ENCODE measurements around the gene C12orf43. TPM values are rescaled to one million over a fixed set of nuclear protein-coding genes. Genes with fewer than 3 reads are reported as not detected.

C12orf43 gene
- total RNA-seq, 1 experiment from 2014 or later: 14.8 TPM

- CTCF ChIA-PET: no interaction called here
- intact Hi-C loops (cut with micrococcal nuclease; ENCODE audit: unreplicated experiment): loop anchor here (10.0 kb wide), 1 partner anchor 621 kb away; no protein-coding TSS in a partner anchor
- POLR2A ChIA-PET (ENCODE audit: unreplicated experiment): no interaction called here
These were observed 47.8 kb upstream of the C12orf43 start for GRCh38 chr12:121064116-121064515.

GRCh38 chr12:121062391-121063045 is 46.2 kb upstream of the C12orf43 start:
- H3K9me2 ChIP-seq (ENCODE audit: insufficient read depth): no peaks in the 10 kb centered on the region
- ChIA-PET CTCF (no interaction called here), POLR2A (ENCODE audit: unreplicated experiment) (no interaction called here)
- intact Hi-C loops (cut with micrococcal nuclease; ENCODE audit: unreplicated experiment): loop anchor here (10.0 kb wide), 1 partner anchor 622 kb away; no protein-coding TSS in a partner anchor
- no peak overlapping the region for H3K27ac ChIP-seq
- no peaks in the 10 kb centered on the region for H4K20me1 ChIP-seq (ENCODE audit: insufficient read depth)
- no peaks in the 10 kb centered on the region for H3K36me3 ChIP-seq (ENCODE audit: low read depth)
- TF ChIP-seq EZH2 (IDR thresholded peaks at IDR 0.05; ENCODE audit: low read depth) (no peak), CTCF (conservative IDR thresholded peaks at IDR 0.05) (no peak)
- no peak overlapping the region for H2AFZ ChIP-seq
- H3K9me3 ChIP-seq (ENCODE audit: insufficient read depth, low read depth): no peaks in the 10 kb centered on the region
- H3K4me1 ChIP-seq (replicated peaks; ENCODE audit: insufficient read depth): 0 out of 2 replicates have a peak, but pooled peaks cover 3% of the 10 kb centered on the region
- no peaks in the 10 kb centered on the region for H3K79me2 ChIP-seq (ENCODE audit: low read depth)
- BruUV-seq (replicated peaks): no TSS peak
- DNase-seq: no peak
- H3F3A ChIP-seq (ENCODE audit: insufficient read depth, low read depth): no peaks in the 10 kb centered on the region; the same call in 1 of the 2 replicates
- no peaks in the 10 kb centered on the region for H3K27me3 ChIP-seq (ENCODE audit: insufficient read depth, low read depth)
- H3K4me3 ChIP-seq: no peak overlapping the region
- no peak overlapping the region for H3K4me2 ChIP-seq

More at GRCh38 chr12:121064116-121064515, 47.8 kb upstream of the C12orf43 start:
- H3K36me3 ChIP-seq (ENCODE audit: low read depth): no peaks in the 10 kb centered on the region
- no peak overlapping the region for H3K27ac ChIP-seq
- DNase-seq: no peak
- no peaks in the 10 kb centered on the region for H3K9me3 ChIP-seq (ENCODE audit: insufficient read depth, low read depth)
- no peaks in the 10 kb centered on the region; the same call in 1 of the 2 replicates for H3F3A ChIP-seq (ENCODE audit: insufficient read depth, low read depth)
- BruUV-seq (replicated peaks): no TSS peak
- no peaks in the 10 kb centered on the region for H3K27me3 ChIP-seq (ENCODE audit: insufficient read depth, low read depth)
- H4K20me1 ChIP-seq (ENCODE audit: insufficient read depth): no peaks in the 10 kb centered on the region
- 0 out of 2 replicates have a peak, but pooled peaks cover 3% of the 10 kb centered on the region for H3K4me1 ChIP-seq (replicated peaks; ENCODE audit: insufficient read depth)
- H2AFZ ChIP-seq: no peak overlapping the region
- TF ChIP-seq CTCF (conservative IDR thresholded peaks at IDR 0.05) (no peak), EZH2 (IDR thresholded peaks at IDR 0.05; ENCODE audit: low read depth) (no peak)
- no peaks in the 10 kb centered on the region for H3K79me2 ChIP-seq (ENCODE audit: low read depth)
- H3K9me2 ChIP-seq (ENCODE audit: insufficient read depth): no peaks in the 10 kb centered on the region
- no peak overlapping the region for H3K4me2 ChIP-seq
- no peak overlapping the region for H3K4me3 ChIP-seq

- Histone ChIP-seq H3K36me3 (ENCODE audit: low read depth) (no peaks in the 10 kb centered on the region), H3K9me3 (ENCODE audit: insufficient read depth, low read depth) (no peaks in the 10 kb centered on the region), H2AFZ (no peak overlapping the region), H3K27me3 (ENCODE audit: insufficient read depth, low read depth) (no peaks in the 10 kb centered on the region), H3K4me3 (no peak overlapping the region), H3K9me2 (ENCODE audit: insufficient read depth) (no peaks in the 10 kb centered on the region), H3K4me1 (replicated peaks; ENCODE audit: insufficient read depth) (0 out of 2 replicates have a peak, but pooled peaks cover 3% of the 10 kb centered on the region), H3K4me2 (no peak overlapping the region), H3K27ac (no peak overlapping the region), H4K20me1 (ENCODE audit: insufficient read depth) (no peaks in the 10 kb centered on the region), H3K79me2 (ENCODE audit: low read depth) (no peaks in the 10 kb centered on the region), H3F3A (ENCODE audit: insufficient read depth, low read depth) (no peaks in the 10 kb centered on the region; the same call in 1 of the 2 replicates)
- TF ChIP-seq CTCF (conservative IDR thresholded peaks at IDR 0.05): peak; percentile 67
- no peak for TF ChIP-seq EZH2 (IDR thresholded peaks at IDR 0.05; ENCODE audit: low read depth)
- intact Hi-C loops (cut with micrococcal nuclease; ENCODE audit: unreplicated experiment): loop anchor here (1.0 to 10.0 kb wide), 4 partner anchors 49 to 623 kb away; no protein-coding TSS in a partner anchor
- ChIA-PET POLR2A (ENCODE audit: unreplicated experiment) (no interaction called here), CTCF (no interaction called here)
- BruUV-seq (replicated peaks): no TSS peak
- no peak for DNase-seq
These were observed 45.5 kb upstream of the C12orf43 start for GRCh38 chr12:121061831-121062230.
